ENCODE measurements around the gene BNC1.

The BNC1 gene

DNA sequence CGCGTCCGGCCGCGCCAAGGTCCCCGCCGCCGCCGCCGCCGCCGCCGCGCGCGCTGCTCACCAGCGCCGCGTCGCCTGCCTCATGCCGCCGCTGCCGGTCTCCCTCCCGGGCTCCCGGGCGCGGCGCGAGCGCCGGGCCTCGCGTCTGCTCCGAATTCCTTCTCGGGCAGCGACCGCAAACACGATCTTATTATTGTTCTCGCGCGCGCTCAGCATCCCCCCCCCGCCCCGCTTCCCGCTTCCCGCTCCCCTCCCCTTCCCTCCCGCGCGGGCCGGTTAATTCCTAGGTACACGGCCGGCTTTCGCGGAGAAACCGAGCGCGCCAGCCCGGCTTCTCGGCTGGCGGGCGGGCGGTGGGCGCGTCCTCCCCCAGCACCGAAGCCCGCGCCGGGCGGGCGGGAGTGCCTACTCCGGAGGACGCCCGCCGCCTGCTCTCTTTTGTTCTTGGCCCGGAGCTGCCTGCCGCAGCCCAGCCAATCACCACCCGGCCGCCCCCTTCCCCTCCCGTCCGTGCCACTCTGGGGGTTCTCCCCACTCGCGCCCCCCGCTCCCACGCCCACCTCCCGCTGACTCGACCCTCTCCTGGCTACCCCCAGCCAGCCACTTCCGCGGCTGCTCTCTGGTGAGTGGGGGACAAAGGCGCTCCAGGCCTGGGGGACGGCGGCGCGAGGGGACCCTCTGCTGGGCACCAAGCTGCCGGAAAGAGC lies 76.7 kb downstream of the BNC1 start, which contains the start of gene HDGFL3:
Gene HDGFL3 (minus strand): TSS at position 164 of the 707 bp plus-strand sequence. CDS start 409 bp downstream, outside the sequence.
- in situ Hi-C loops (cut with MboI; ENCODE audit: low sequenced_read_pairs, unreplicated experiment), result no loop called here
- TF ChIP-seq, protein P1, sequence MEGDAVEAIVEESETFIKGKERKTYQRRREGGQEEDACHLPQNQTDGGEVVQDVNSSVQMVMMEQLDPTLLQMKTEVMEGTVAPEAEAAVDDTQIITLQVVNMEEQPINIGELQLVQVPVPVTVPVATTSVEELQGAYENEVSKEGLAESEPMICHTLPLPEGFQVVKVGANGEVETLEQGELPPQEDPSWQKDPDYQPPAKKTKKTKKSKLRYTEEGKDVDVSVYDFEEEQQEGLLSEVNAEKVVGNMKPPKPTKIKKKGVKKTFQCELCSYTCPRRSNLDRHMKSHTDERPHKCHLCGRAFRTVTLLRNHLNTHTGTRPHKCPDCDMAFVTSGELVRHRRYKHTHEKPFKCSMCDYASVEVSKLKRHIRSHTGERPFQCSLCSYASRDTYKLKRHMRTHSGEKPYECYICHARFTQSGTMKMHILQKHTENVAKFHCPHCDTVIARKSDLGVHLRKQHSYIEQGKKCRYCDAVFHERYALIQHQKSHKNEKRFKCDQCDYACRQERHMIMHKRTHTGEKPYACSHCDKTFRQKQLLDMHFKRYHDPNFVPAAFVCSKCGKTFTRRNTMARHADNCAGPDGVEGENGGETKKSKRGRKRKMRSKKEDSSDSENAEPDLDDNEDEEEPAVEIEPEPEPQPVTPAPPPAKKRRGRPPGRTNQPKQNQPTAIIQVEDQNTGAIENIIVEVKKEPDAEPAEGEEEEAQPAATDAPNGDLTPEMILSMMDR (IDR thresholded peaks at IDR 0.05; ENCODE audit: borderline replicate concordance, control extremely low read depth, extremely low read depth, insufficient read depth, missing control alignments), result no peak
- peak; percentile 62 for DNase-seq (ENCODE audit: low spot score)

DNA sequence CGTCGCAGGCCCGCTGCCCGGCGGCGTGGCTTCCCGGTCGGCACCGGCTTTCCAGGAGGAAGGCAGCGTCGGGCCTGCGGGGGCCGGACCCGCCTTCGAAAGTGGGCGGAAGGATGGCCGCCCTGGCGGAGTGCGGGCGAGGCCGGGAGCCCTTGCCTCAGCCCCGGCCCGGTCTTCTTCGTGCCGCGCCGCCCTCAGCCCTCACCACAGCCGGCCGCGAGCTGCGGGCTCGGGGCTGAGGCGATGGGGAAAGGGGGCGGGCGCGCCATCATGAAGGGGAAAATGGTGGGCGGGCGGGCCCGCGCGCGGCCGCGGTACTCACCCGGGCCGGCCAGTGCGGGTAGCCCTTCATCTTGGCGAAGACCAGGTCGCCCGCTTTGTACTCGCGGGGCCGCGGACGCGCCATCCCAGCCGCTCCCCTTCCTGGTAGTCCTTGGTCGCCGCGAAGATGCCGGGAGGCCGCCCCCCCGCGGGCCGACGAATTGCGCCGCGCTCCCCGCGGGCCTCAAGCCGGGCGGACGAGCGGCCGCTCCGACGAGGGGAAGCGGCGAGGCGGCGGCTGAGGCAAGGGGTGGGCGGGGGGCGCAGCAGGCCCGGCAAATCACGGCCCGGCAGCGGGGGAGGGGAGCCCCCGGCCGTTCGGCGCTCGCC lies 77.3 kb downstream of the BNC1 start:
- DNase-seq (ENCODE audit: low spot score), result peak; percentile 56
- TF ChIP-seq, protein P1 (IDR thresholded peaks at IDR 0.05; ENCODE audit: borderline replicate concordance, control extremely low read depth, extremely low read depth, insufficient read depth, missing control alignments), result no peak
- in situ Hi-C loops (cut with MboI; ENCODE audit: low sequenced_read_pairs, unreplicated experiment), result no loop called here

DNA sequence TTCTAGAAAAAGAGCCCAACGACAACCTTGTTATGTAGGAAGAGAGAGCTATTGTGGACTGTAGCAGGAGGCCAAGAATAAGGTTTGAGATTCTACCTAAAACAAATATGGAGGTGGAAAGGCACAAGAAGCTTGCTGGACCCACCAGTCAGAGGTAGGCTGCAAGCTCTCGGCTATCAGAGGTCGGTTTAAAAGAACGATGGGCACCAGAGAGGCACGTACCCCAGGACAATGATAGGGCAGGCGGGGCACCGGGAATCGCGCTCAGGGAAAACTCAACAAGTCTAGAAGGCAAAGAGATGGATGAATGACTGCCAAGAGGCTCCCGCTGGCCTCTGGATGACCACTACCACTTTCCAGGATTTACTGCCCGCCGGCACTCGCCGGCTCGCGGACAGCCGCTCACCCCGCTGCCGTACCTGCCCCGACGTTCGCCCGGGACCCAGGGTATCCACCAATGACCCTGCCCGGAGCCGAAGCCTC lies 77.9 kb downstream of the BNC1 start:
- in situ Hi-C loops (cut with MboI; ENCODE audit: low sequenced_read_pairs, unreplicated experiment), result no loop called here
- TF ChIP-seq, protein P1 (IDR thresholded peaks at IDR 0.05; ENCODE audit: borderline replicate concordance, control extremely low read depth, extremely low read depth, insufficient read depth, missing control alignments), result no peak
- peak; percentile 22 for DNase-seq (ENCODE audit: low spot score)
